Erythroblast (primary cell): ENCODE results near the gene OSER1.

Experiments used
- GATA1 ChIP-seq: IDR thresholded peaks from 2 replicates; pipeline ENCODE4 v1.6.1; 2011; ENCODE audit warnings: low read depth, mild to moderate bottlenecking, control low read depth, low read length, moderate library complexity
- POLR2A ChIP-seq: IDR thresholded peaks from 2 replicates; pipeline ENCODE4 v1.6.1; 2011; ENCODE audit warnings: mild to moderate bottlenecking, low read length

DNA sequence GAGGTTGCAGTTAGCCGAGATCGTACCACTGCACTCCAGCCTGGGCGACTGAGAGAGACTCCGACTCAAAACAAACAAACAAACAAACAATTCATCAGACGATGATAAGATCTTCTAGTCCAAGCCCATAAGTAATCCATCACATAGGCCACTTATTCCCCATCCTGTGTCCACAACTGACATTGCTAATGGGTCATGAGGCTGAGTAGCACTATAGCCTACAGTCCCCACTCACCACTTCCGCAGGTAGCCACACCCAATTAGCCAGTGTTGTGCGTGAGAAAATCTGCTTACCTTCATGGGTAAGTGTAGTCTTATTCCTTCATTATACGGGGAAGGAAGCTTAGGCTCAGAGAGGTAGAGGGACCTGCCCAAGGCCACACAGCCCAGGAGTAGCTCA lies 36.7 kb downstream of the OSER1 start:
- no peak for TF ChIP-seq POLR2A
- TF ChIP-seq GATA1, result no peak
